ENCODE results near the gene FGF19.

Gene FGF19

DNA sequence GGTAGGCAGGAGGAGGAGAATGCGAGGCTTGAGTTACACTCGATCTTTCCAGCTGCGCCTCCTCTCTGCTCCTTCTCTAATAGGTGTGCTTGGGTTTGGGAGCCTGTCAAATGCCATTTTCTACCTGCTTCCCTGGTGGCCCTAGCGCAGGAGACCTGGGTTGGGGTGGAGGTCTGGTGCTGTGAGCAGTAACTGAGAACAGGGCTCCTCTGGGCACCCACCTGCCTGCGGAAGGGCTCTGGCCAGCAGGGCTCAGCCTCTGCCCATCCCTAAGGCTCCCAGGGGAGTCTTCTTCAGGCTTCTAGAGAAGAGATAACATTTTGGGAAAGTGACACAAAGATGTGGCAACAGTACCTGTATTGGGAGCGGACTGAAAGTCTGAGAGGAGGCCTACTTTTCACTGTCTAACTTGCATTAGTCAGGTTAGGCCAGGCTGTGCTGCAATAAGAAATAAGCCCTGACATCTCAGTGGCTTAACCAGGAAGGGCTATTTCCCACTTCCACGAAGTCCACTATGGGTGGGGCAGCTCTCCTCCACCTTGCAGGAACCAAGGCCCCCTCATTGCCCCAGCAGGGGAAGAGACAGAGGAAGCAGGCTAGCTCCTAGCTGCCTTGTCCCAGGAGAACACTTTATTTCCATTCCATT, 21.0 kb downstream of the FGF19 start:
- Histone ChIP-seq H3K9me3 (ENCODE audit: insufficient read depth, low read length, severe bottlenecking) (no peaks in the 10 kb centered on the region), H3K79me2 (ENCODE audit: insufficient read depth, low read length) (no peaks in the 10 kb centered on the region), H4K20me1 (ENCODE audit: insufficient read depth, low read length) (no peaks in the 10 kb centered on the region), H3K27me3 (ENCODE audit: insufficient read depth, low read length, poor library complexity) (peaks cover 10% of the 10 kb centered on the region), H3K4me2 (ENCODE audit: insufficient read depth, low read length) (no peak overlapping the region), H2AFZ (ENCODE audit: low read depth, low read length) (no peak overlapping the region), H3K27ac (ENCODE audit: low read length) (no peak overlapping the region), H3K4me1 (ENCODE audit: insufficient read depth, low read length) (peaks cover 8% of the 10 kb centered on the region), H3K9ac (ENCODE audit: low read depth, low read length) (no peak overlapping the region), H3K4me3 (ENCODE audit: low read depth in 1 of 2, low read length in 2 of 2) (no peak overlapping the region), H3K36me3 (ENCODE audit: insufficient read depth, low read length) (no peaks in the 10 kb centered on the region)
- ATAC-seq (ENCODE audit: insufficient read depth, low read depth): no peak
- DNase-seq: no peak
- TF ChIP-seq EZH2 (IDR thresholded peaks at IDR 0.05; ENCODE audit: borderline replicate concordance, low read depth, low read length, severe bottlenecking): no peak
- TF ChIP-seq, protein P1, sequence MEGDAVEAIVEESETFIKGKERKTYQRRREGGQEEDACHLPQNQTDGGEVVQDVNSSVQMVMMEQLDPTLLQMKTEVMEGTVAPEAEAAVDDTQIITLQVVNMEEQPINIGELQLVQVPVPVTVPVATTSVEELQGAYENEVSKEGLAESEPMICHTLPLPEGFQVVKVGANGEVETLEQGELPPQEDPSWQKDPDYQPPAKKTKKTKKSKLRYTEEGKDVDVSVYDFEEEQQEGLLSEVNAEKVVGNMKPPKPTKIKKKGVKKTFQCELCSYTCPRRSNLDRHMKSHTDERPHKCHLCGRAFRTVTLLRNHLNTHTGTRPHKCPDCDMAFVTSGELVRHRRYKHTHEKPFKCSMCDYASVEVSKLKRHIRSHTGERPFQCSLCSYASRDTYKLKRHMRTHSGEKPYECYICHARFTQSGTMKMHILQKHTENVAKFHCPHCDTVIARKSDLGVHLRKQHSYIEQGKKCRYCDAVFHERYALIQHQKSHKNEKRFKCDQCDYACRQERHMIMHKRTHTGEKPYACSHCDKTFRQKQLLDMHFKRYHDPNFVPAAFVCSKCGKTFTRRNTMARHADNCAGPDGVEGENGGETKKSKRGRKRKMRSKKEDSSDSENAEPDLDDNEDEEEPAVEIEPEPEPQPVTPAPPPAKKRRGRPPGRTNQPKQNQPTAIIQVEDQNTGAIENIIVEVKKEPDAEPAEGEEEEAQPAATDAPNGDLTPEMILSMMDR (IDR thresholded peaks at IDR 0.05; ENCODE audit: borderline replicate concordance, extremely low read depth, low read length, poor library complexity, severe bottlenecking): no peak

DNA sequence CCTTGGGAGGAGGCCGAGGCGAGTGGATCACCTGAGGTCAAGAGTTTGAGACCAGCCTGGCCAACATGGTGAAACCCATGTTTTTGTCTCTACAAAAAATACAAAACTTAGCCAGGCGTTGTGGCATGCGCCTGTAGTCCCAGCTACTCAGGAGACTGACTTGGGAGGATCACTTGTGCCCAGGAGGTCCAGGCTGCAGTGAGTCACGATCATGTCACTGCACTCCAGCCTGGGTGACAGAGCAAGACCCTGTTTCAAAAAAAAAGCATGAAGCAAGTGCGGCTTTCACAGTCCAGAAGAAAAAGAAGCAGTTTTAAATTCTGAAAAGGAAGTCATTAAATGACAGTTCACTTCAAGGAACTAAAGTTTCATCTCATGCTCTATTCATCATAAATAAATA, 21.6 kb downstream of the FGF19 start:
- TF ChIP-seq, protein P1 (IDR thresholded peaks at IDR 0.05; ENCODE audit: borderline replicate concordance, extremely low read depth, low read length, poor library complexity, severe bottlenecking): no peak
- no peak for TF ChIP-seq EZH2 (IDR thresholded peaks at IDR 0.05; ENCODE audit: borderline replicate concordance, low read depth, low read length, severe bottlenecking)
- Histone ChIP-seq H3K4me1 (ENCODE audit: insufficient read depth, low read length) (peaks cover 8% of the 10 kb centered on the region), H3K79me2 (ENCODE audit: insufficient read depth, low read length) (no peaks in the 10 kb centered on the region), H3K9ac (ENCODE audit: low read depth, low read length) (no peak overlapping the region), H3K4me2 (ENCODE audit: insufficient read depth, low read length) (no peak overlapping the region), H3K27ac (ENCODE audit: low read length) (no peak overlapping the region), H3K36me3 (ENCODE audit: insufficient read depth, low read length) (no peaks in the 10 kb centered on the region), H4K20me1 (ENCODE audit: insufficient read depth, low read length) (no peaks in the 10 kb centered on the region), H3K9me3 (ENCODE audit: insufficient read depth, low read length, severe bottlenecking) (no peaks in the 10 kb centered on the region), H3K27me3 (ENCODE audit: insufficient read depth, low read length, poor library complexity) (peaks cover 8% of the 10 kb centered on the region), H3K4me3 (ENCODE audit: low read depth in 1 of 2, low read length in 2 of 2) (no peak overlapping the region), H2AFZ (ENCODE audit: low read depth, low read length) (no peak overlapping the region)
- DNase-seq: no peak
- ATAC-seq (ENCODE audit: insufficient read depth, low read depth): no peak

DNA sequence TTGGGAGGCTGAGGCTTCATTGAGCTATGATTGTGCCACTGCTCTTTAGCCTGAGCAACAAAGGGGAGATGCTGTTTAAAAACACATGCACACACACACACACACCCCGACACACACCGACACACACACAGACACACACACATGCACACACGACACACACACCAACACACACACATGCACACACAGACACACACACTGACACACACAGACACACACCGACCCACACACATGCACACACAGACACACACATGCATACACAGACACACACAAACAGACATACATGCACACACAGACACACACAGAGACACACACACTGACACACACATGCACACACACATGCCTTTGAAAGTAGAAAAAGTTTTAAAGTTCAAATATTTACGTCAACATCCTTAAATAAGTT, 23.1 kb downstream of the FGF19 start:
- Histone ChIP-seq H3K79me2 (ENCODE audit: insufficient read depth, low read length) (no peaks in the 10 kb centered on the region), H2AFZ (ENCODE audit: low read depth, low read length) (no peak overlapping the region), H3K4me1 (ENCODE audit: insufficient read depth, low read length) (peaks cover 5% of the 10 kb centered on the region; the same call in 1 of the 2 replicates), H3K4me2 (ENCODE audit: insufficient read depth, low read length) (no peak overlapping the region), H3K4me3 (ENCODE audit: low read depth in 1 of 2, low read length in 2 of 2) (no peak overlapping the region), H3K9me3 (ENCODE audit: insufficient read depth, low read length, severe bottlenecking) (no peaks in the 10 kb centered on the region), H3K9ac (ENCODE audit: low read depth, low read length) (no peak overlapping the region), H3K27me3 (ENCODE audit: insufficient read depth, low read length, poor library complexity) (peaks cover 3% of the 10 kb centered on the region), H3K27ac (ENCODE audit: low read length) (no peak overlapping the region), H4K20me1 (ENCODE audit: insufficient read depth, low read length) (no peaks in the 10 kb centered on the region), H3K36me3 (ENCODE audit: insufficient read depth, low read length) (no peaks in the 10 kb centered on the region)
- no peak for DNase-seq
- no peak for TF ChIP-seq EZH2 (IDR thresholded peaks at IDR 0.05; ENCODE audit: borderline replicate concordance, low read depth, low read length, severe bottlenecking)
- TF ChIP-seq, protein P1 (IDR thresholded peaks at IDR 0.05; ENCODE audit: borderline replicate concordance, extremely low read depth, low read length, poor library complexity, severe bottlenecking): no peak
- ATAC-seq (ENCODE audit: insufficient read depth, low read depth): no peak
